Mucosa of descending colon (tissue), 3 donors: ENCODE measurements around the gene RCSD1. TPM values are rescaled to one million over a fixed set of nuclear protein-coding genes. Genes with fewer than 3 reads are reported as not detected.

Source experiments
- ATAC-seq: fragments of 200-7000 bp; cut with Tn5 transposase; one replicate; pipeline ENCODE4 v1.9.1; 2020; ENCODE audit warnings: mild to moderate bottlenecking, moderate library complexity
- DNase-seq, 3 donors: peaks; one replicate each; pipeline ENCODE4 v3.0.0-alpha.2; 2020
- H3K36me3 ChIP-seq: fragments of 200-600 bp; one replicate; pipeline ENCODE4 v1.8.0; 2021; ENCODE audit warnings: low read depth, mild to moderate bottlenecking
- H3K4me1 ChIP-seq: fragments of 200-600 bp; one replicate; pipeline ENCODE4 v1.8.0; 2021; ENCODE audit warnings: low read depth, mild to moderate bottlenecking
- H3K4me3 ChIP-seq: fragments of 200-600 bp; one replicate; pipeline ENCODE4 v1.8.0; 2021; ENCODE audit warnings: mild to moderate bottlenecking
- H3K9me3 ChIP-seq: fragments of 200-600 bp; one replicate; pipeline ENCODE4 v1.8.0; 2021; ENCODE audit warnings: mild to moderate bottlenecking
- CTCF ChIP-seq: fragments of 200-600 bp; IDR thresholded peaks from one replicate; pipeline ENCODE4 v1.8.0; 2022; ENCODE audit warnings: antibody characterized with exemption, mild to moderate bottlenecking
- intact Hi-C, 2 donors: fragments of 100-400 bp; cut with DNase I in 1 of 2; cut with micrococcal nuclease in 1 of 2; formaldehyde crosslinking; loops; one replicate each; pipeline versions ENCODE4 v1.11.0 to v1.11.1; 2022; cut with DNase I, micrococcal nuclease
- total RNA-seq, 3 donors: library from RNA; stranded (reverse); fragmentation: NEBNext Ultra II Directional in 2 of 3; extraction: Animal tissue kit (Norgen Biotek cat#: 25700) in 2 of 3; gene quantifications; one replicate each; pipeline versions ENCODE4 v1.2.1 to v1.2.4, GENCODE V29; 2021 to 2023
- donor health status: DM: no; HTN: no; CAD: no; lungs with moderate emphysema.
- donor health status: DM: no; HTN: no; CAD: no.
- donor health status: DM: no; HTN: yes; CAD: no.

RCSD1 gene
- total RNA-seq, 3 donors from 2014 or later, result 3.9 to 10.8 (median 8.4) TPM

GRCh38 chr1:167681451-167682098, 51.5 kb downstream of the RCSD1 start:
- no peak for TF ChIP-seq CTCF
- no peak for ATAC-seq
- no peaks in the 10 kb centered on the region for H3K9me3 ChIP-seq
- intact Hi-C loops, result no loop called here
- no peak for DNase-seq
- no peak overlapping the region for H3K4me3 ChIP-seq
- no peaks in the 10 kb centered on the region for H3K36me3 ChIP-seq
- H3K4me1 ChIP-seq, result peaks cover 7% of the 10 kb centered on the region

GRCh38 chr1:167683226-167683625, 53.2 kb downstream of the RCSD1 start:
- Histone ChIP-seq H3K9me3 (no peaks in the 10 kb centered on the region), H3K36me3 (no peaks in the 10 kb centered on the region), H3K4me3 (no peak overlapping the region), H3K4me1 (peaks cover 10% of the 10 kb centered on the region)
- intact Hi-C loops, result no loop called here
- ATAC-seq (no peak), DNase-seq (no peak)
- TF ChIP-seq CTCF, result no peak

GRCh38 chr1:167683641-167684502, 53.8 kb downstream of the RCSD1 start:
- Histone ChIP-seq H3K4me1 (peaks cover 10% of the 10 kb centered on the region), H3K36me3 (no peaks in the 10 kb centered on the region), H3K9me3 (no peaks in the 10 kb centered on the region), H3K4me3 (no peak overlapping the region)
- ATAC-seq, result no peak
- intact Hi-C loops, result no loop called here
- no peak for DNase-seq
- no peak for TF ChIP-seq CTCF

GRCh38 chr1:167685844-167686243, 55.8 kb downstream of the RCSD1 start:
- Histone ChIP-seq H3K4me1 (peaks cover 10% of the 10 kb centered on the region), H3K4me3 (no peak overlapping the region), H3K36me3 (no peaks in the 10 kb centered on the region), H3K9me3 (no peaks in the 10 kb centered on the region)
- intact Hi-C loops, result loop anchor here in 1 of 2 donors (5.0 kb wide), 1 partner anchor 84 kb away; no protein-coding TSS in a partner anchor
- DNase-seq (no peak), ATAC-seq (no peak)
- no peak for TF ChIP-seq CTCF

GRCh38 chr1:167687919-167688519, 58.0 kb downstream of the RCSD1 start:
- H3K4me3 ChIP-seq, result no peak overlapping the region
- H3K4me1 ChIP-seq, result peaks cover 3% of the 10 kb centered on the region
- no peaks in the 10 kb centered on the region for H3K9me3 ChIP-seq
- intact Hi-C loops, result loop anchor here (2.0 to 5.0 kb wide), 2 partner anchors 86 to 87 kb away; no protein-coding TSS in a partner anchor
- ATAC-seq (peak; percentile 78), DNase-seq (peak in 1 of 3 donors; percentile 95)
- TF ChIP-seq CTCF, result peak; percentile 77
- no peaks in the 10 kb centered on the region for H3K36me3 ChIP-seq
